GM21367 (cell line): ENCODE data around the gene ETNK1.
A peak's percentile ranks its signal among the peaks of the same experiment; 100 is the strongest.
"Not testable (repeated sequence)": the region's sequence is repeated elsewhere in the genome, so short reads cannot be mapped to it uniquely, and the experiment has no call there.

Experiments used
- ATAC-seq: cut with Tn5 transposase; IDR thresholded peaks from one replicate; pipeline ENCODE4 v1.9.1; 2021; ENCODE audit not compliant: unreplicated experiment

ETNK1 gene

GRCh38 chr12:22624870-22625761, at the start of gene ETNK1:
ETNK1 (plus strand) TSS chr12:22625171; CDS start chr12:22625431, 260 bp downstream.
- peak; percentile 95 for ATAC-seq

GRCh38 chr12:22576065-22576464, 48.9 kb upstream of the ETNK1 start:
- no peak for ATAC-seq

GRCh38 chr12:22576473-22576872, 48.5 kb upstream of the ETNK1 start:
- ATAC-seq, result no peak

- ATAC-seq, result no peak
These were observed 47.3 kb upstream of the ETNK1 start for GRCh38 chr12:22577667-22578066.

- no peak for ATAC-seq
These were observed 46.6 kb upstream of the ETNK1 start for GRCh38 chr12:22578328-22578727.

- no peak for ATAC-seq
These were observed 36.2 kb upstream of the ETNK1 start for GRCh38 chr12:22588817-22589216.

GRCh38 chr12:22593864-22594263, 31.1 kb upstream of the ETNK1 start:
- ATAC-seq, result no peak

GRCh38 chr12:22597539-22597938, 27.4 kb upstream of the ETNK1 start:
- not testable (repeated sequence) for ATAC-seq

- no peak for ATAC-seq
These were observed 26.7 kb upstream of the ETNK1 start for GRCh38 chr12:22598141-22598762.

- ATAC-seq, result no peak
These were observed 26.2 kb upstream of the ETNK1 start for GRCh38 chr12:22598763-22599161.

- no peak for ATAC-seq
These were observed 24.8 kb upstream of the ETNK1 start for GRCh38 chr12:22600181-22600580.

- ATAC-seq, result no peak
These were observed 15.5 kb upstream of the ETNK1 start for GRCh38 chr12:22609501-22609900.

GRCh38 chr12:22610131-22610530, 14.8 kb upstream of the ETNK1 start:
- ATAC-seq, result no peak

- not testable (repeated sequence) for ATAC-seq
These were observed 12.1 kb upstream of the ETNK1 start for GRCh38 chr12:22612822-22613221.

- no peak for ATAC-seq
These were observed 8.9 kb upstream of the ETNK1 start for GRCh38 chr12:22615963-22616501.

GRCh38 chr12:22617630-22618029, 7.3 kb upstream of the ETNK1 start:
- no peak for ATAC-seq

GRCh38 chr12:22624548-22624869, 462 bp upstream of the ETNK1 start:
- no peak for ATAC-seq

- ATAC-seq, result peak; percentile 24
These were observed 857 bp downstream of the ETNK1 start for GRCh38 chr12:22625762-22626294.

- ATAC-seq, result peak; percentile 46
These were observed 1.4 kb downstream of the ETNK1 start for GRCh38 chr12:22626406-22626805.

GRCh38 chr12:22627371-22627770, 2.4 kb downstream of the ETNK1 start:
- no peak for ATAC-seq

GRCh38 chr12:22628228-22628627, 3.3 kb downstream of the ETNK1 start:
- ATAC-seq, result no peak
